NCI-H2227 (cell line): Measurements from ENCODE around the gene SLC43A2.
"Not testable (repeated sequence)": the region's sequence is repeated elsewhere in the genome, so short reads cannot be mapped to it uniquely, and the experiment has no call there.

Experiments used
- DNase-seq: peaks from one replicate; lab custom pipeline; 2025; ENCODE audit not compliant: unreplicated experiment; lab: John Stamatoyannopoulos, UW

SLC43A2 gene

GRCh38 chr17:1590747-1591473 is 37.7 kb downstream of the SLC43A2 start:
- DNase-seq, result no peak

GRCh38 chr17:1590029-1590746 is 38.4 kb downstream of the SLC43A2 start:
- no peak for DNase-seq

- no peak for DNase-seq
Measured at GRCh38 chr17:1588821-1589585, 39.6 kb downstream of the SLC43A2 start.

GRCh38 chr17:1584167-1584566 is 44.5 kb downstream of the SLC43A2 start:
- DNase-seq, result no peak

GRCh38 chr17:1583556-1583955 is 45.1 kb downstream of the SLC43A2 start:
- DNase-seq, result no peak

- no peak for DNase-seq
Measured at GRCh38 chr17:1582374-1582773, 46.3 kb downstream of the SLC43A2 start.

GRCh38 chr17:1580979-1581676 is 47.5 kb downstream of the SLC43A2 start:
- no peak for DNase-seq

- DNase-seq, result no peak
Measured at GRCh38 chr17:1578029-1578428, 50.6 kb downstream of the SLC43A2 start.

GRCh38 chr17:1577583-1578013 is 51.0 kb downstream of the SLC43A2 start:
- DNase-seq, result no peak

- no peak for DNase-seq
Measured at GRCh38 chr17:1577182-1577581, 51.5 kb downstream of the SLC43A2 start.

- DNase-seq, result no peak
Measured at GRCh38 chr17:1576500-1576899, 52.1 kb downstream of the SLC43A2 start.

GRCh38 chr17:1574697-1575471 is 53.8 kb downstream of the SLC43A2 start:
- DNase-seq, result no peak

GRCh38 chr17:1573932-1574696 is 54.5 kb downstream of the SLC43A2 start:
- peak; percentile 55 for DNase-seq

GRCh38 chr17:1572646-1573045 is 56.0 kb downstream of the SLC43A2 start:
- DNase-seq, result not testable (repeated sequence)

GRCh38 chr17:1571341-1571704 is 57.3 kb downstream of the SLC43A2 start:
- no peak for DNase-seq

- no peak for DNase-seq
Measured at GRCh38 chr17:1568950-1569810, 59.5 kb downstream of the SLC43A2 start.

- DNase-seq, result no peak
Measured at GRCh38 chr17:1566505-1567199, 62.0 kb downstream of the SLC43A2 start.

- DNase-seq, result no peak
Measured at GRCh38 chr17:1565877-1566276, 62.8 kb downstream of the SLC43A2 start.
